Keratinocyte (primary cell): ENCODE results near the gene PPCS.

ENCODE experiments used
- EZH2 ChIP-seq: IDR thresholded peaks from one replicate; pipeline ENCODE4 v1.6.1; 2012; ENCODE audit warnings: inconsistent platforms, mild to moderate bottlenecking, low read length, moderate library complexity
- TF ChIP-seq, protein P1 (sequence below), 3 experiments: IDR thresholded peaks in 1 of 3; conservative IDR thresholded peaks in 1 of 3; optimal IDR thresholded peaks in 1 of 3; 2 replicates in 2 of 3; 3 replicates in 1 of 3; pipeline versions ENCODE3 to v1.5.1; 2011; ENCODE audit warnings: low read length in 3 of 3, mild to moderate bottlenecking in 3 of 3, moderate library complexity in 2 of 3, control low read depth in 1 of 3, inconsistent platforms in 1 of 3; ENCODE audit not compliant: insufficient read depth in 2 of 3; ENCODE audit errors: extremely low read depth in 1 of 3

DNA sequence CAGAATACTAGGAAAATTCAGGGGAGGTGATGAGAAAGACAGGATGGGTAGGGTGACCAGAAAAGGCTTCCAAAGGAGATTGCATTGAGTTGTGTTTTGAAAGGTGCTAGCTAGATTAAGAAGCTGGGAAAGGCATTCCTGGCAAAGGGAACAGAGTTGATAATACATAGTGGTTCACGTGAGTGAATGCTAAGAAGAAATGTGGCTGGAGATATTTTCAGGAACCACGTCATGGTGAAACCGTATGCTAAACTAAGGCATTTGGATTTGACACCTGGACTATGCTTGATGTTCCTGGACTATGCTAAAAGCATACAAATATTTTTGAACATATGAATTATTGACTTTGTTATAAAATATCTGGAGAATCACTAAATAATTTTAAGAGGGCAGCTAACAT lies 21.4 kb downstream of the PPCS start:
- TF ChIP-seq, protein P1, sequence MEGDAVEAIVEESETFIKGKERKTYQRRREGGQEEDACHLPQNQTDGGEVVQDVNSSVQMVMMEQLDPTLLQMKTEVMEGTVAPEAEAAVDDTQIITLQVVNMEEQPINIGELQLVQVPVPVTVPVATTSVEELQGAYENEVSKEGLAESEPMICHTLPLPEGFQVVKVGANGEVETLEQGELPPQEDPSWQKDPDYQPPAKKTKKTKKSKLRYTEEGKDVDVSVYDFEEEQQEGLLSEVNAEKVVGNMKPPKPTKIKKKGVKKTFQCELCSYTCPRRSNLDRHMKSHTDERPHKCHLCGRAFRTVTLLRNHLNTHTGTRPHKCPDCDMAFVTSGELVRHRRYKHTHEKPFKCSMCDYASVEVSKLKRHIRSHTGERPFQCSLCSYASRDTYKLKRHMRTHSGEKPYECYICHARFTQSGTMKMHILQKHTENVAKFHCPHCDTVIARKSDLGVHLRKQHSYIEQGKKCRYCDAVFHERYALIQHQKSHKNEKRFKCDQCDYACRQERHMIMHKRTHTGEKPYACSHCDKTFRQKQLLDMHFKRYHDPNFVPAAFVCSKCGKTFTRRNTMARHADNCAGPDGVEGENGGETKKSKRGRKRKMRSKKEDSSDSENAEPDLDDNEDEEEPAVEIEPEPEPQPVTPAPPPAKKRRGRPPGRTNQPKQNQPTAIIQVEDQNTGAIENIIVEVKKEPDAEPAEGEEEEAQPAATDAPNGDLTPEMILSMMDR (optimal IDR thresholded peaks at IDR 0.05 in 1 of 3, IDR thresholded peaks at IDR 0.05 in 1 of 3, conservative IDR thresholded peaks at IDR 0.05 in 1 of 3; ENCODE audit: extremely low read depth in 1 of 3, insufficient read depth in 2 of 3, low read length in 3 of 3) = no peak
- TF ChIP-seq EZH2 = no peak
